K562 (cell line): Measurements from ENCODE around the gene RBM15. TPM values are rescaled to one million over a fixed set of nuclear protein-coding genes. Genes with fewer than 3 reads are reported as not detected.

Experiments
- ATAC-seq: fragments of 200-7000 bp; cut with Tn5 transposase; 3 replicates; pipeline ENCODE4 v1.9.1; 2020; ENCODE audit warnings: moderate library complexity
- BruUV-seq: library from RNA; stranded (reverse); fragments of 400-500 nt; replicated peaks from 2 replicates; lab custom pipeline; 2021; lab: Mats Ljungman, UMichigan
- CTCF ChIA-PET: fragments of 300-600 bp; formaldehyde crosslinking; extraction: SDS; loops from one replicate; lab custom pipeline; 2021; ENCODE audit warnings: low intra/inter-chr PET ratio; lab: Yijun Ruan, JAX
- POLR2A ChIA-PET: fragments of 300-600, 350-650 bp; sonication (Branson Sonifier 250); formaldehyde crosslinking; extraction: SDS; loops from one replicate; lab custom pipeline; 2021; ENCODE audit warnings: antibody characterized with exemption, inconsistent platforms; lab: Yijun Ruan, JAX
- DNase-seq, 4 experiments: peaks; one replicate each; pipeline versions ENCODE4 v3.0.0 to v3.0.0-alpha.2; 2011 to 2018; ENCODE audit warnings: low spot score in 3 of 4, mixed read lengths in 3 of 4; ENCODE audit errors: extremely low read depth in 1 of 4
- FAIRE-seq: peaks from 2 replicates; lab custom pipeline; 2011; peaks lifted over from hg19 to GRCh38; lab: Jason Lieb, UNC
- H2AFZ ChIP-seq: 2 replicates; pipeline ENCODE4 v1.6.0; 2011; ENCODE audit warnings: low read depth, low read length, control low read depth, inconsistent platforms
- H3K27ac ChIP-seq: fragments of 200-600 bp; 3 replicates; pipeline ENCODE4 v1.8.0; 2011; ENCODE audit warnings: low read depth, mild to moderate bottlenecking, control low read depth, inconsistent platforms, low read length, moderate library complexity, mixed read lengths; ENCODE audit errors: extremely low read depth
- H3K27me3 ChIP-seq, 2 experiments: fragments of 300-600 bp in 1 of 2; 2 replicates in 1 of 2; 3 replicates in 1 of 2; pipeline versions ENCODE4 v1.6.0 to v1.8.0; 2011; ENCODE audit warnings: inconsistent platforms in 2 of 2, low read length in 2 of 2, mild to moderate bottlenecking in 1 of 2, mixed read lengths in 1 of 2, moderate library complexity in 1 of 2; ENCODE audit not compliant: control insufficient read depth in 2 of 2, insufficient read depth in 2 of 2
- H3K36me3 ChIP-seq: fragments of 300-600 bp; 3 replicates; pipeline ENCODE4 v1.8.0; 2011; ENCODE audit warnings: mild to moderate bottlenecking, low read length, inconsistent platforms; ENCODE audit not compliant: control insufficient read depth, insufficient read depth
- H3K4me1 ChIP-seq, 2 experiments: fragments of 200-600 bp in 1 of 2; replicated peaks in 1 of 2; 2 replicates in 1 of 2; 3 replicates in 1 of 2; pipeline versions ENCODE4 v1.5.1 to v1.8.0; 2011; ENCODE audit warnings: inconsistent platforms in 2 of 2, low read length in 2 of 2, mild to moderate bottlenecking in 1 of 2, mixed read lengths in 1 of 2, moderate library complexity in 1 of 2; ENCODE audit not compliant: control insufficient read depth in 2 of 2, insufficient read depth in 2 of 2
- H3K4me2 ChIP-seq: 2 replicates; pipeline ENCODE4 v1.6.1; 2011; ENCODE audit warnings: low read length, control low read depth, inconsistent platforms, mixed read lengths; ENCODE audit not compliant: insufficient read depth
- H3K4me3 ChIP-seq: fragments of 200-600 bp; sonication (generic), shearing (Covaris generic); 2 replicates; pipeline ENCODE4 v1.5.1; 2016; ENCODE audit warnings: control low read depth, inconsistent platforms
- H3K79me2 ChIP-seq: fragments of 200-600 bp; 3 replicates; pipeline ENCODE4 v1.8.0; 2011; ENCODE audit warnings: low read length, inconsistent platforms; ENCODE audit not compliant: control insufficient read depth, insufficient read depth
- H3K9ac ChIP-seq, 2 experiments: 2 replicates each; pipeline versions ENCODE4 v1.6.0 to v1.6.1; 2011; ENCODE audit warnings: low read depth in 2 of 2, low read length in 2 of 2, control low read depth in 1 of 2, inconsistent platforms in 1 of 2, mild to moderate bottlenecking in 1 of 2, mixed read lengths in 1 of 2; ENCODE audit not compliant: insufficient read depth in 1 of 2
- H3K9me1 ChIP-seq: one replicate; pipeline ENCODE4 v1.6.0; 2011; ENCODE audit warnings: inconsistent platforms, mild to moderate bottlenecking, low read length, moderate library complexity; ENCODE audit not compliant: control insufficient read depth, insufficient read depth
- H3K9me3 ChIP-seq: replicated peaks from 2 replicates; pipeline ENCODE4 v1.5.1; 2011; ENCODE audit warnings: low read depth, low read length, inconsistent platforms; ENCODE audit not compliant: control insufficient read depth, insufficient read depth
- H4K20me1 ChIP-seq: replicated peaks from 2 replicates; pipeline ENCODE4 v1.6.1; 2011; ENCODE audit warnings: low read length, inconsistent platforms, mixed read lengths; ENCODE audit not compliant: control insufficient read depth, insufficient read depth
- CBX1 ChIP-seq: sonication (generic); IDR thresholded peaks from 2 replicates; pipeline ENCODE4 v1.6.1; 2016; ENCODE audit warnings: antibody characterized with exemption, low read depth, mild to moderate bottlenecking
- CTCF ChIP-seq, 3 experiments: IDR thresholded peaks in 2 of 3; conservative IDR thresholded peaks in 1 of 3; 2 replicates each; pipeline ENCODE4 v1.5.1; 2011 to 2012; ENCODE audit warnings: low read length in 3 of 3, mild to moderate bottlenecking in 3 of 3, control low read depth in 2 of 3, improper control_type of control experiment in 1 of 3, inconsistent platforms in 1 of 3, low read depth in 1 of 3, mixed read lengths in 1 of 3, moderate library complexity in 1 of 3; ENCODE audit not compliant: insufficient read depth in 2 of 3
- MED1 ChIP-seq: sonication (generic); formaldehyde crosslinking; IDR thresholded peaks from 2 replicates; pipeline ENCODE4 v1.8.1; 2023; ENCODE audit warnings: missing genetic modification reagents, borderline replicate concordance
- POLR2A ChIP-seq: fragments of 450-650 bp; conservative IDR thresholded peaks from 2 replicates; pipeline ENCODE4 v1.6.1; 2016
- PURB ChIP-seq: sonication (generic); formaldehyde crosslinking; IDR thresholded peaks from 2 replicates; pipeline ENCODE4 v1.9.0; 2021; ENCODE audit warnings: low read depth, mild to moderate bottlenecking, missing genetic modification reagents
- RUNX1 ChIP-seq: sonication (generic); IDR thresholded peaks from 2 replicates; pipeline ENCODE4 v1.6.1; 2016; ENCODE audit warnings: antibody characterized with exemption, low read depth
- SP2 ChIP-seq: IDR thresholded peaks from 2 replicates; pipeline ENCODE4 v1.6.1; 2011; ENCODE audit warnings: mild to moderate bottlenecking, low read depth, low read length, moderate library complexity; ENCODE audit not compliant: poor library complexity, severe bottlenecking; ENCODE audit errors: extremely low read depth
- ZC3H11A ChIP-seq: IDR thresholded peaks from 2 replicates; pipeline ENCODE4 v1.6.1; 2012; ENCODE audit warnings: low read depth, low read length, improper control_type of control experiment
- ZFX ChIP-seq: sonication (generic); formaldehyde crosslinking; IDR thresholded peaks from 2 replicates; pipeline ENCODE4 v1.8.0; 2022; ENCODE audit warnings: mild to moderate bottlenecking, missing genetic modification reagents, moderate library complexity
- ZKSCAN8 ChIP-seq: fragments of 200-800 bp; sonication (Bioruptor generic); IDR thresholded peaks from 2 replicates; pipeline ENCODE4 v1.6.1; 2016; ENCODE audit warnings: missing genetic modification characterization, missing compliant biosample characterization
- WGBS: fragments of 100-300 bp; shearing (Covaris generic); methylation state at CpG from one replicate; pipeline ENCODE4 v1.1.6; 2016; ENCODE audit warnings: low coverage, mixed read lengths; ENCODE audit not compliant: insufficient coverage; ENCODE audit errors: missing lambda C conversion rate; 5-methylcytosine and 5-hydroxymethylcytosine counted together
- in situ Hi-C: fragments of 300-500 bp; cut with MboI; formaldehyde crosslinking; loops from 4 replicates; pipeline ENCODE4 v1.15.0; 2018; ENCODE audit warnings: inconsistent platforms, mixed read lengths
- intact Hi-C: fragments of 100-400 bp; cut with micrococcal nuclease; formaldehyde crosslinking; loops from 2 replicates; pipeline ENCODE4 v1.14.2; 2022
- polyA plus RNA-seq, 8 experiments: library from polyadenylated mRNA; depleted of rRNA in 4 of 8; stranded (reverse) in 5 of 8; unstranded in 3 of 8; fragments of >200 nt; fragmentation: Nextera tagmentation in 2 of 8; fragmentation: Illumina TruSeq in 1 of 8; extraction: Ambion mirVana in 2 of 8; extraction: Trizol in 1 of 8; gene quantifications; 2 replicates each; pipeline versions ENCODE4 v1.2.1 to v1.2.3, GENCODE V29; 2011 to 2014; ENCODE audit warnings: inconsistent platforms in 1 of 8, missing spikeins in 1 of 8
- total RNA-seq, 7 experiments: library from RNA; depleted of rRNA in 6 of 7; stranded (reverse); fragments of >200 nt in 6 of 7; fragmentation: Illumina TruSeq in 2 of 7; extraction: Trizol in 2 of 7; gene quantifications; 2 replicates each; pipeline versions ENCODE4 v1.2.1 to v1.2.3, GENCODE V29; 2011 to 2021; ENCODE audit warnings: low replicate concordance in 1 of 7
- TF ChIP-seq, protein P1 (sequence below), 2 experiments: fragments of 450-650 bp; IDR thresholded peaks; 2 replicates each; pipeline ENCODE4 v1.6.1; 2018; ENCODE audit warnings: mild to moderate bottlenecking in 2 of 2, low read depth in 1 of 2; ENCODE audit not compliant: partially characterized antibody in 2 of 2
- TF ChIP-seq, protein P2 (sequence below), 2 experiments: fragments of 450-650 bp in 1 of 2; IDR thresholded peaks; 2 replicates each; pipeline ENCODE4 v1.6.1; 2011 to 2017; ENCODE audit warnings: low read depth in 2 of 2, antibody characterized with exemption in 1 of 2, borderline replicate concordance in 1 of 2, low read length in 1 of 2, mild to moderate bottlenecking in 1 of 2, mixed read lengths in 1 of 2; ENCODE audit not compliant: control insufficient read depth in 1 of 2

The RBM15 gene
- total and polyA plus RNA-seq, 9 of the 15 experiments (the other 6 are each of a cell fraction or from before 2014, with no cell fraction given): 2.4 to 63.4 (median 28.2) TPM

- peak; percentile 0 for ATAC-seq
- FAIRE-seq: no peak
- peak in 2 of 4 experiments; percentile 45 to 55 for DNase-seq
- H3K9me3 ChIP-seq: no peaks in the 10 kb centered on the region
- peaks cover 79% of the 10 kb centered on the region for H3K79me2 ChIP-seq
- H2AFZ ChIP-seq: no peak overlapping the region
- peaks cover 4% of the 10 kb centered on the region for H3K9me1 ChIP-seq
- H3K36me3 ChIP-seq: peaks cover 52% of the 10 kb centered on the region
- peaks cover 38 to 48% of the 10 kb centered on the region in 2 experiments for H3K4me1 ChIP-seq
- no TSS peak for BruUV-seq
- peaks cover 55% of the 10 kb centered on the region for H4K20me1 ChIP-seq
- H3K27me3 ChIP-seq: no peaks in the 10 kb centered on the region
- H3K9ac ChIP-seq: peak overlapping the region; percentile 99 to 100
- peak overlapping the region; percentile 94 for H3K27ac ChIP-seq
- WGBS: 3% methylated on average over 9 of the region's 9 CpGs
- POLR2A ChIA-PET: interaction anchor here (0.9 to 4.0 kb wide), 12 partner anchors 9 to 281 kb away, joined by 3 to 74 read pairs (median 5); no protein-coding TSS in a partner anchor
- in situ Hi-C loops (no loop called here), intact Hi-C loops (no loop called here)
- CTCF ChIA-PET: no interaction called here
- peak overlapping the region; percentile 82 for H3K4me3 ChIP-seq
- peak overlapping the region; percentile 87 for H3K4me2 ChIP-seq
- TF ChIP-seq ZFX: no peak
- 0 out of 6 replicates have a peak, but pooled peaks of 1 of the 3 experiments have one; percentile 9 for TF ChIP-seq CTCF (IDR thresholded peaks at IDR 0.05 in 2 of 3, conservative IDR thresholded peaks at IDR 0.05 in 1 of 3; ENCODE audit: insufficient read depth in 2 of 3, low read depth in 1 of 3, low read length in 3 of 3)
- no peak for TF ChIP-seq POLR2A
- TF ChIP-seq MED1 (CRISPR knock-in tag): no peak
- TF ChIP-seq RUNX1: no peak
- no peak for TF ChIP-seq ZC3H11A
- no peak for TF ChIP-seq PURB (CRISPR knock-in tag)
- TF ChIP-seq CBX1: no peak
- TF ChIP-seq ZKSCAN8 (CRISPR knock-in tag): no peak
- TF ChIP-seq, protein P1, sequence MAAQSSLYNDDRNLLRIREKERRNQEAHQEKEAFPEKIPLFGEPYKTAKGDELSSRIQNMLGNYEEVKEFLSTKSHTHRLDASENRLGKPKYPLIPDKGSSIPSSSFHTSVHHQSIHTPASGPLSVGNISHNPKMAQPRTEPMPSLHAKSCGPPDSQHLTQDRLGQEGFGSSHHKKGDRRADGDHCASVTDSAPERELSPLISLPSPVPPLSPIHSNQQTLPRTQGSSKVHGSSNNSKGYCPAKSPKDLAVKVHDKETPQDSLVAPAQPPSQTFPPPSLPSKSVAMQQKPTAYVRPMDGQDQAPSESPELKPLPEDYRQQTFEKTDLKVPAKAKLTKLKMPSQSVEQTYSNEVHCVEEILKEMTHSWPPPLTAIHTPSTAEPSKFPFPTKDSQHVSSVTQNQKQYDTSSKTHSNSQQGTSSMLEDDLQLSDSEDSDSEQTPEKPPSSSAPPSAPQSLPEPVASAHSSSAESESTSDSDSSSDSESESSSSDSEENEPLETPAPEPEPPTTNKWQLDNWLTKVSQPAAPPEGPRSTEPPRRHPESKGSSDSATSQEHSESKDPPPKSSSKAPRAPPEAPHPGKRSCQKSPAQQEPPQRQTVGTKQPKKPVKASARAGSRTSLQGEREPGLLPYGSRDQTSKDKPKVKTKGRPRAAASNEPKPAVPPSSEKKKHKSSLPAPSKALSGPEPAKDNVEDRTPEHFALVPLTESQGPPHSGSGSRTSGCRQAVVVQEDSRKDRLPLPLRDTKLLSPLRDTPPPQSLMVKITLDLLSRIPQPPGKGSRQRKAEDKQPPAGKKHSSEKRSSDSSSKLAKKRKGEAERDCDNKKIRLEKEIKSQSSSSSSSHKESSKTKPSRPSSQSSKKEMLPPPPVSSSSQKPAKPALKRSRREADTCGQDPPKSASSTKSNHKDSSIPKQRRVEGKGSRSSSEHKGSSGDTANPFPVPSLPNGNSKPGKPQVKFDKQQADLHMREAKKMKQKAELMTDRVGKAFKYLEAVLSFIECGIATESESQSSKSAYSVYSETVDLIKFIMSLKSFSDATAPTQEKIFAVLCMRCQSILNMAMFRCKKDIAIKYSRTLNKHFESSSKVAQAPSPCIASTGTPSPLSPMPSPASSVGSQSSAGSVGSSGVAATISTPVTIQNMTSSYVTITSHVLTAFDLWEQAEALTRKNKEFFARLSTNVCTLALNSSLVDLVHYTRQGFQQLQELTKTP (IDR thresholded peaks at IDR 0.05; ENCODE audit: low read depth in 1 of 2, partially characterized antibody in 2 of 2): peak in 1 of 2 experiments; percentile 21
- TF ChIP-seq SP2: no peak
- TF ChIP-seq, protein P2, sequence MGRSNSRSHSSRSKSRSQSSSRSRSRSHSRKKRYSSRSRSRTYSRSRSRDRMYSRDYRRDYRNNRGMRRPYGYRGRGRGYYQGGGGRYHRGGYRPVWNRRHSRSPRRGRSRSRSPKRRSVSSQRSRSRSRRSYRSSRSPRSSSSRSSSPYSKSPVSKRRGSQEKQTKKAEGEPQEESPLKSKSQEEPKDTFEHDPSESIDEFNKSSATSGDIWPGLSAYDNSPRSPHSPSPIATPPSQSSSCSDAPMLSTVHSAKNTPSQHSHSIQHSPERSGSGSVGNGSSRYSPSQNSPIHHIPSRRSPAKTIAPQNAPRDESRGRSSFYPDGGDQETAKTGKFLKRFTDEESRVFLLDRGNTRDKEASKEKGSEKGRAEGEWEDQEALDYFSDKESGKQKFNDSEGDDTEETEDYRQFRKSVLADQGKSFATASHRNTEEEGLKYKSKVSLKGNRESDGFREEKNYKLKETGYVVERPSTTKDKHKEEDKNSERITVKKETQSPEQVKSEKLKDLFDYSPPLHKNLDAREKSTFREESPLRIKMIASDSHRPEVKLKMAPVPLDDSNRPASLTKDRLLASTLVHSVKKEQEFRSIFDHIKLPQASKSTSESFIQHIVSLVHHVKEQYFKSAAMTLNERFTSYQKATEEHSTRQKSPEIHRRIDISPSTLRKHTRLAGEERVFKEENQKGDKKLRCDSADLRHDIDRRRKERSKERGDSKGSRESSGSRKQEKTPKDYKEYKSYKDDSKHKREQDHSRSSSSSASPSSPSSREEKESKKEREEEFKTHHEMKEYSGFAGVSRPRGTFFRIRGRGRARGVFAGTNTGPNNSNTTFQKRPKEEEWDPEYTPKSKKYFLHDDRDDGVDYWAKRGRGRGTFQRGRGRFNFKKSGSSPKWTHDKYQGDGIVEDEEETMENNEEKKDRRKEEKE (IDR thresholded peaks at IDR 0.05; ENCODE audit: borderline replicate concordance in 1 of 2, control insufficient read depth in 1 of 2, low read depth in 2 of 2, low read length in 1 of 2): no peak
These were observed 961 bp downstream of the RBM15 start for GRCh38 chr1:110340207-110340468.
